HG03025 (cell line): ENCODE results near the gene PPP1R12C.
A peak's percentile ranks its signal among the peaks of the same experiment; 100 is the strongest.

Experiments
- ATAC-seq: cut with Tn5 transposase; IDR thresholded peaks from one replicate; pipeline ENCODE4 v1.9.1; 2021; ENCODE audit warnings: mild to moderate bottlenecking, moderate library complexity; ENCODE audit not compliant: unreplicated experiment, low FRiP score

PPP1R12C gene

DNA sequence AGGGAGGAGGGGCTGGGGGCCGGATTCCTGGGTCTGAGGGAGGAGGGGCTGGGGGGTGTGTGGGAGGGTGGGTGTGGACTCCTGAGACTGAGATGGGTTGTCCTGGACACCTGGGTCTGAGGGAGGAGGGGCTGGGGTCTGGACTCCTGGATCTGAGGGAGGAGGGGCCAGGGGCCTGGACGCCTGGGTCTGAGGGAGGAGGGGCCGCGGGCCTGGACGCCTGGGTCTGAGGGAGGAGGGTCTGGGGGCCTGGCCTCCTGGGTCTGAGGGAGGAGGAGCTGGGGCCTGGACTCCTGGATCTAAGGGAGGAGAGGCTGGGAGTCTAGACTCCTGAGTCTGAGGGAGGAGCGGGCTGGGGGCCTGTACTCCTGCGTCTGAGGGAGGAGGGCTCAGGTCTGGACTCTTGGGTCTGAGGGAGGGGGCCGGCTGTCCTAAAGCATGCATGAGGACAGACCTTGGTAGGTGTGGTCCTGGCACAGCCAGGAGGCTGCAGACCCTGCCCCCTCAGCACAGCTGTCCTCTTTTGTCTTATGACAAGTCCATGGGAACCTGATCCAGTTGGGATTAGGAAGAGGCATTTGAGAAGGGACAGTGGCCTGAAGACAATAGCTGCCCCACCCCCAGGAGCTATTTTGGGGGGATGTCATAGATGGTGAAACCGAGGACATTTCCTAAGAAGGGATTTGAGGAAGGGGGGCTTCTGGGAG is 30.3 kb upstream of the PPP1R12C start:
- ATAC-seq: no peak

DNA sequence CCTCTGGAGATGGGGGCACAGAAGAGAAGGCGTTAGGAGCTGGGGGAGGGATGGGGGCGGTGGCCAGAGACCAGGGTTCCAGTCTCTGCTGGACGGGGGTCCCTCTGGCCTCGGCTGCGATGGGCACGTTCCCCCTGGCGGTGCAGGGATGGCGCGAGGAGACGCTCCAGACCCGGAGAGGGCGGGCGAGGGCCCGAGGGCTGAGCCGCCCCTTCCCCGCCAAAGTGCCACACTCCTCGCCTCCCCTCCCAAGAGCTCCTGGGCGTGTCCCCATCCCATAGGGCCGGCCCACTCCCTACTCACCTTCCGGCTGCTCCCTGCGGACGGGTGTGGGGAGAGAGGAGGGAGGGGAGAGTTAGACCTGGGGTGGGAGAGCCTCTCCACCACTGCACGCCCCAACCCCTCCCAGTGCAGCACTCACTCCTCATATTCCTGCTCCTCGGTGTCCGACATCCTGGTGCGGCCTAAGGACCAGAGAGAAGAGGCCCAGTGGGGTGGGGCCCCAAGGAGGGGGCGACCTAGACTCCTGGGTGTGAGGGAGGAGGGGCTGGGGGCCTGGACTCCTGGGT is 29.4 kb upstream of the PPP1R12C start:
- ATAC-seq: no peak

DNA sequence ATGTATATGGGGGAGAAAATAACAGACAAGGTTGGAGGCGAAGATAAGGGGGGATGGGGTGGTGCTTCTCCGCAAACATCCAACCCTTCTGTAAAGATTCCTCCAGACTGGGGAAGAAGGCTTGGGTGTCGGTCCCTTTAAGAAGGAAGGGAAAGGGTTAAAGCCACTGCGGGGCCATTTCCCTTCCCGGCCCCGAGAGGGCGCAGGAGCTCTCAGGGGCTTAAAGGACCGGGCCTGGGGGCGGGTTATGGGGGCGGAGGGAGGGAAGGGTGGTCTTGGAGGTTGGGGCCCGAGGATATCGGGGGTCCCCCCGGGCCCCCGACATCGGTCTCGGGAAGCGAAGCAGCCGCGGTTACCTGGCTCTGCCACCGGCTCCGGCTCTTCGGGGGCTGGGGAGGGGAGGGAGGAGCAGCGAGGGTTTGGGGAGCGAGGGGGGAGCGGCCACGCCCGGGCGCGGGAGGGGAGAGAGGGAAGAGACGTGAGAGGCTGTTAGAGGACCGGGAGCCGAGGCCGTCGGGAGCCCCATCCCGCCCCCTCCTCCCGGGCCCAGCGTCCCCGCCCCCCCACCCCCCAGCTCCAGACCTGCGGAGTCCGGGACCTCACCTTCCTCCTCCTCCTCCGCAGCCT is 28.8 kb upstream of the PPP1R12C start:
- ATAC-seq: no peak

DNA sequence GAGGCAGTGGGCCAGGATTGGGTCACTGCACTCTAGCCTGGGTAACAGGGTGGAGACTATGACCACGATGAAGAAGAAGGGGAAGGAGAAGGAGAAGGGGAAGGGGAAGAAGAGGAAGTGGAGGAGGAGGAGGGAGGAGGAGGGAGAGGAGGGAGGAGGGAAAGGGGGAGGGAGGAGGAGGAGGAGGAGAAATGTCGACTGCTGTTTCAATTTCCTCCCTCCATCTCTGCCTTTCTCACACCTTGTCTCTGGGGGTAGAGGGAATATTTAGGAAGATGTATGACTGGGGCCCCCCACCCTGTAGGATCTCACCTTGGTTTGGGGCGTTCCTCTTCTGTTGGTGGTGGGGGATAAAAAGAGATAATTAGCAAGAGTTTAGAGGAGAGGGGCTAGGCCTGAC is 27.8 kb upstream of the PPP1R12C start:
- no peak for ATAC-seq

DNA sequence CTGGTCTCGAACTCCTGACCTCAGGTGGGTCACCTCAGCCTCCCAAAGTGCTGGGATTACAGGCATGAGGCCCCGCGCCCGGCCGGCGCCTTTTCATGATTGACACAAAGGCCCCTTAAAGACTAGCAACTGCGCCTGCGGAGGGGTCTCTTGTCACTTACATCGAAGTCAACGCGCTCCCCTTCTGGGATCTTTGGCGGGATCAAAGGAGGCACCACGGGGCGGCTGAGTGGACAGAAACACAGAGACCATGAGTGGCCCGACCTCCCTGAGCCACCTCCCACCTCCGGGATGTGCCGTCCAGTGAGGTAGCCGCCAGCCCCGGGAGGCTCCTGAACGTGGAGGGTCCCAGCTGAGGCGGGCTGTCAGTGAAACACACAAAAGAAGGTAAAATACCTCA is 24.3 kb upstream of the PPP1R12C start:
- ATAC-seq: no peak

DNA sequence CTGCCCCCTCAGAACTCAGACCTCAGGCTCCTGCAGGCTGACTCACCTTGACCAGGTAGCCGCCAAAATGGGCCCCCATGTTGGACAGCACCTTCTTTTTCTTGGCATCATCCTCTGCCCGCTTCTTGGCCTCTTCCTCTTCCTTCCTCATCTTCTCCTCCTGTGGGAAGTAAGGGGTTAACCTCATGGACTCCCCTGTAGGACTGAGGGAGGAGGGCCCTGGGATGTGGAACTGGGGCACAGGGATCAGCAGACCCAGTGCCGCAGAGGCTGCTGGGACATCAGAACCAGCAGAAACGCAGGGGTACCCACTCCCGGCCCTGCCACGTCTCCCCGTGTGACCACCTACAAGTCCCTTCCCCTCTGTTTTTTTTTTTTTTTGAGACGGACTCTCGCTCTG is 20.5 kb upstream of the PPP1R12C start:
- no peak for ATAC-seq

DNA sequence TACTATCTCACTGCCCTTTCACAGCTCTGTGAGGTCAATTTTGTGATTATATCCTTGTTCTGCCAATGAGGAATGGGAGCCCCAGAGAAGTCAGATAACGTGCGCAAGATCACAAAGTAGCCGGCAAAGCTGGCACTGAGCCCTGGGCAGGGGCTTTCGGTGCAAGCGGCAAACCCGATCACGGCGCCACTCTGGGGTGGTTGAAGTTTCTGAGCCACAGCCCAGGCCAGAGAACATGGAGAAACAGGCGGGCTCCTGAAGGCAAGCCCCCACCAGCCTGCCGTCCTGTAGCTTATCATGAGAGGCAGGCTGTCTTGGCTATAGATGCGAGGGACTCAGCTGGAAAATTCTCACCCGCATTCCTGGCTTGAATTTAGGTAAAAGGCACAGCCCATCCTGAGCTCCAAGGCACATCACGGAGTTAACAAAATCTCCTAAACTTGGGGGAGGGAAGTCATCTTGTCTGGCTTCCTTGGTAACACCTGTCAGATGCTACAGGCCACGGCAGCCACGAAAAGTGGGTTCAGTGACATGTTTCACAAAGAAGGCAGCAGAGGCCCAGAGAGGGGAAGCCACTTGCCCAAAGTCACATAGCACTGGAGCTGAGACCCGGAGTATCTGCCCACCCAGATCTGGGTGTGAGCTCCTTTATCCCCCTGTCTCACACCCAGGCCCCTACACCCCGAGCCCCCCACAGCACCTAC is 19.1 kb upstream of the PPP1R12C start:
- no peak for ATAC-seq

DNA sequence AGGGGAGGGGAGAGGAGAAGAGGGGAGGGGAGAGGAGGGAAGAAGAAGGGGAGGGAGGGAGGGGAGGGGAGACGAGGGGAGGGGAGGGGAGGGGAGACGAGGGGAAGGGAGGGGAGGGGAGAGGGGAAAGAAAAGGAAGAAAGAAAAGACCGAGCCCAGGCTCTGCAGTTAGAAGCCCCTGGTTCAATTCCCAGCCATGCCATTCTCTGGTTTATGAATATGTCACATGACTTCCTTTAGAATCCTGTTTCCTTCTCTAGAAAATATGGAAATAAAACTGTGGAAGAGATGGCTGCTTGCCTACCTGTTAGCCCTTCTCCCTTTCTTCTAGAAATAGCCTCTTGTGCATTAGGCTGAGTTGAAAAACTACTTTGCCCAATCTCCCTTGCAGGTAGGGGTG is 17.3 kb upstream of the PPP1R12C start:
- ATAC-seq: no peak

DNA sequence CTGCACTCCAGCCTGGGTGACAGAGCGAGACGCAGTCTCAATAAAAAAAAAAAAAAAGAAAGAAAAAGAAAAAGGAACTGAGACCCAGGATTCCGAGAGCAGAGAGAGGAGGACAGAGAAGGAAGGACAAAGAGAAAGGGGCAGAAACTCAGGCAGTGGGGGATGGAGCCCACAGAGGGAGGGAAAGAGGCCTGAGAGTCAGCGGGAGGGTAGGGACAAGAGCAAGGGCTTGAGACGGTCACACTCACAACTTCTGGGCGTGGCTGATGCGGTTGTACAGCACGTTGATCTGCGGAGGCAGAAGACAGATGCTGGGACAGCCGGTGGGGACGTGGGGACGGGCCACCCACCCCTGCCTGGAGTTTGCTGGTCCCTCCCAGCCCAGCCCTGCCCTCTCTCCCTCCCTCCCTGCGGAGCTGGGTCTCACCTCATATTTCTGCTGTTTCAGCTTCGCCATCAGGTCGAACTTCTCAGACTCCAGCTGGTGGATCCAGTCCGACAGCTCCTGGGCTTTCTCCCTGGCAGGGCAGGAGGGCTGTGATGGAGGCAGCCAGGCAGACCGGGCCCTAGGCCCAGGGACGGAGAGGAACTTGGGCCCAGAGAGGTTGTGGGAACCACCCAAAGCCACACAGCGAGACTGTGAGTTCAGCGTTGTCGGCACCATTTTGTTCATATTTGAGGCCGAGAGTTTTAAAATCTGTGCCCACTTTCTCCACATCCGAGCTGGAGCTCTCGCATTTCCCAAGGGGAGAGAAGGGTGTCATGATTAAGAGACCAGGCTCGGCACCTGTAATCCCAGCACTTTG is 16.4 kb upstream of the PPP1R12C start:
- no peak for ATAC-seq

DNA sequence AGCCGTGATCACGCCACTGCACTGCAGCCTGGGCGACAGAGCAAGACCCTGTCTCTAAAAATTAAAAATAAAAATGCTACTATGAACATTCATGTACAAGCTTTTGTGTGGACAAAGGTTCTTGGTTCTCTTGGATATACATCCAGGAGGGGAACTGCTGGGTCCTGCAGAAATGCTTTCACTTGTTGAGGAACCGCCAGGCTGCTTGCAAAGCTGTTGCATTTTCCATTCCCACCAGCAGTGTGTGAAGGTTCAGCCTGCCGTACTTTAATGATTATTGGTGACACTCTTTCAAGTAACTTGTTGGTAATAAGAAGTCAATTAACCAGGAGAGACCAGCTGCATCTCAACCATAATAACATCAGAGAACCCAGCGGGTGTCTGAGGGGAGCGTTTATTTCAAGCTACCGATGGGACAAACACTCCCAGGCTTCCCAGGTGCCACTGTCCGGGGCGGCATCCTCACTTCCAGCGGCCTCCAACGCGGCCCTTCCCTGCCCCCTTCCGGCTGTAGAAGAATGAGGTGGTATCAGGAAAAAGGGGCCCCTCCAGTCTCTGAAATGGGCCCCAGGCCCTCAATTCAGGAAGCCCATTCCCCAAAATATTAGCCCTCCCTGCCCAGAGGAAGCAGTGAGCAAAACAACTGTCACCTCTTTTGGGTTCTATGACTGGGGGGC is 15.2 kb upstream of the PPP1R12C start:
- no peak for ATAC-seq

DNA sequence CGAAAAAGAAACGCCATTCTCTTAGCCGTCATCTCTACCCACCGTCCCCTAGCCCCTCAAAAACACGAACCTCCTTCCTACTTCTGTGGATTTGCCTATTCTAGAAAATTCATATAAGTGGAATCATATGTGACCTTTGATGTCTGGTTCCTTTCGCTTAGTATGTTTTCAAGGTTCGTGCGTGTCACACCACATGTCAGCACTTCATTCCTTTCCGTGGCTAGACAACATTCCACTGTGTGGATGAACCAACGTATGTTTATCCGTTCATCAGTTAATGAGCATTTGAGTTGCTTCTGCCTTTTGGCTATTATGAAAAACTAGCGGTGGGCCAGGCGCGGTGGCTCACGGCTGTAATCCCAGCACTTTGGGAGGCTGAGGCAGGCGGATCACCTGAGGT is 14.0 kb upstream of the PPP1R12C start:
- ATAC-seq: no peak

DNA sequence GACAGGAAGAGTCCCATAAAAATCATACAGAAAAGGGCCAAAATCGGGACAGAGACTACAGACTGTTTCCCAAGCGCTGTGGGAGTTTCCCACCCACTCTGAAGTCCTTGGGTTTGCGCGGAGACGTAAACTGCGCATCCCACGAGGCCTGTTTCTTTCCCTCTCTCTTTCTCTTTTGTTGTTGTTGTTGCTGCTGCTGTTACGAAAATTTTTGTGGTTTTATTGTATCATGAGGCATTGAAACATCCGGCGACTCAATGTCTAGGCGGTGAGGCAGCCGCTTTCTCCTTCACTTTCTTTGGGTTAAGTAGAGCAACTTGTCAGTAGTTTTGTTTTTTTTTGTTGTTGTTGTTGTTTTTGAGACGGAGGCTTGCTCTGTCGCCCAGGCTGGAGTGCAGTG is 1.6 kb upstream of the PPP1R12C start:
- no peak for ATAC-seq

DNA sequence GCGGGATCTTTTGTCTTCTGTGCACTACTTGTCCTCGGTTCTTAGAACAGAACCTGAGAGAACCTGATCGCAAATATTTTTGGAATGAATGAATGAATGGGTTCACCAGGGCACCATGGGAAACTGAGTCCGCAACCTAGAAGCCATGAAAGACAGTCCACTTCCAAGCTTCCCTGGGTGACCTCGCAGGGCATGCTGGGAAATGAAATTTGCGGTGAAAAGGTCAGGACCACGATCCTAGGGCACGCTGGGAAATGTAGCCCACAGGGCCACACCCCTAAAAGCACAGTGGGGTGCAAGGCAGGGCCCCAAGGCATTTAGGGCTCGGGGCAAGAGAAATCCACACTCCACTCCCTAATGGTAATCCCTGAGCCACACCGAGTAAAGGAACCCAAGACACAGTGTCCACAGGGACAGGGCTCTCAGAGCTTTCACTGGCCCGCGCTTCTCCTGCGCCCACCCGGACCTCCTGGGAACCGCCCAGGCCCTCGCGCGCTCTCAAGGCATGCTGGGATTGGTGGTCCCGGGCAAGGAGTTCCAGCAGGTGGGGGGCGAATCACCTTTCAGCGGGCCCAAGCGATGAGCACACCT is 1.1 kb upstream of the PPP1R12C start:
- ATAC-seq: no peak

DNA sequence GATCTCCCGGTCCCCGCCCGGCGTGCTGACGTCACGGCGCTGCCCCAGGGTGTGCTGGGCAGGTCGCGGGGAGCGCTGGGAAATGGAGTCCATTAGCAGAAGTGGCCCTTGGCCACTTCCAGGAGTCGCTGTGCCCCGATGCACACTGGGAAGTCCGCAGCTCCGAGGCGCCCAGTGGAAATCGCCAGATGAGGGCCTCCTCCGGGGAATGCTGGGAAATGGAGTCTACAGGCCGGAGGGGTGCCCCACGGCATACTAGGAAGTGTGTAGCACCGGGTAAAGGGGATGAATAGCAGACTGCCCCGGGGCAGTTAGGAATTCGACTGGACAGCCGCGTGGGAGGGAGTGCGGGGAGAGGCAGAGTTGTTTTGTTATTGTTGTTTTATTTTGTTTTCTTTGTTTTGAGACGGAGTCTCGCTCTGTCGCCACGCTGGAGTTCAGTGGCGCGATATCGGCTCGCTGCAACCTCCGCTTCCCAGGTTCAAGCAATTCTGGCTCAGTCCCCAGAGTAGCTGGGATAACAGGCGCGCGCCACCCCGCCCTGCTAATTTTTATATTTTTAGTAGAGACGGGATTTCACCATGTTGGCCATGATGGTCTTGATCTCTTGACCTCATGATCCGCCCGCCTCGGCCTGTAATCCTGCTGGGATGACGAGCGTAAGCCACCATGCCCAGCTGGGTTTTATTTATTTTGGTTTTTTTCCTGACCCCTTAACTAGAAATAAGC is 390 bp upstream of the PPP1R12C start:
- peak; percentile 81 for ATAC-seq

DNA sequence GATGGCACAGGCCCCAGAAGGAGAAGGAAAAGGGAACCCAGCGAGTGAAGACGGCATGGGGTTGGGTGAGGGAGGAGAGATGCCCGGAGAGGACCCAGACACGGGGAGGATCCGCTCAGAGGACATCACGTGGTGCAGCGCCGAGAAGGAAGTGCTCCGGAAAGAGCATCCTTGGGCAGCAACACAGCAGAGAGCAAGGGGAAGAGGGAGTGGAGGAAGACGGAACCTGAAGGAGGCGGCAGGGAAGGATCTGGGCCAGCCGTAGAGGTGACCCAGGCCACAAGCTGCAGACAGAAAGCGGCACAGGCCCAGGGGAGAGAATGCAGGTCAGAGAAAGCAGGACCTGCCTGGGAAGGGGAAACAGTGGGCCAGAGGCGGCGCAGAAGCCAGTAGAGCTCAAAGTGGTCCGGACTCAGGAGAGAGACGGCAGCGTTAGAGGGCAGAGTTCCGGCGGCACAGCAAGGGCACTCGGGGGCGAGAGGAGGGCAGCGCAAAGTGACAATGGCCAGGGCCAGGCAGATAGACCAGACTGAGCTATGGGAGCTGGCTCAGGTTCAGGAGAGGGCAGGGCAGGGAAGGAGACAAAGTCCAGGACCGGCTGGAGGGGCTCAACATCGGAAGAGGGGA is 1.1 kb downstream of the PPP1R12C start:
- ATAC-seq: no peak

DNA sequence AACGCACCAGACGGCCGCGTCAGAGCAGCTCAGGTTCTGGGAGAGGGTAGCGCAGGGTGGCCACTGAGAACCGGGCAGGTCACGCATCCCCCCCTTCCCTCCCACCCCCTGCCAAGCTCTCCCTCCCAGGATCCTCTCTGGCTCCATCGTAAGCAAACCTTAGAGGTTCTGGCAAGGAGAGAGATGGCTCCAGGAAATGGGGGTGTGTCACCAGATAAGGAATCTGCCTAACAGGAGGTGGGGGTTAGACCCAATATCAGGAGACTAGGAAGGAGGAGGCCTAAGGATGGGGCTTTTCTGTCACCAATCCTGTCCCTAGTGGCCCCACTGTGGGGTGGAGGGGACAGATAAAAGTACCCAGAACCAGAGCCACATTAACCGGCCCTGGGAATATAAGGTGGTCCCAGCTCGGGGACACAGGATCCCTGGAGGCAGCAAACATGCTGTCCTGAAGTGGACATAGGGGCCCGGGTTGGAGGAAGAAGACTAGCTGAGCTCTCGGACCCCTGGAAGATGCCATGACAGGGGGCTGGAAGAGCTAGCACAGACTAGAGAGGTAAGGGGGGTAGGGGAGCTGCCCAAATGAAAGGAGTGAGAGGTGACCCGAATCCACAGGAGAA is 1.9 kb downstream of the PPP1R12C start:
- ATAC-seq: no peak

DNA sequence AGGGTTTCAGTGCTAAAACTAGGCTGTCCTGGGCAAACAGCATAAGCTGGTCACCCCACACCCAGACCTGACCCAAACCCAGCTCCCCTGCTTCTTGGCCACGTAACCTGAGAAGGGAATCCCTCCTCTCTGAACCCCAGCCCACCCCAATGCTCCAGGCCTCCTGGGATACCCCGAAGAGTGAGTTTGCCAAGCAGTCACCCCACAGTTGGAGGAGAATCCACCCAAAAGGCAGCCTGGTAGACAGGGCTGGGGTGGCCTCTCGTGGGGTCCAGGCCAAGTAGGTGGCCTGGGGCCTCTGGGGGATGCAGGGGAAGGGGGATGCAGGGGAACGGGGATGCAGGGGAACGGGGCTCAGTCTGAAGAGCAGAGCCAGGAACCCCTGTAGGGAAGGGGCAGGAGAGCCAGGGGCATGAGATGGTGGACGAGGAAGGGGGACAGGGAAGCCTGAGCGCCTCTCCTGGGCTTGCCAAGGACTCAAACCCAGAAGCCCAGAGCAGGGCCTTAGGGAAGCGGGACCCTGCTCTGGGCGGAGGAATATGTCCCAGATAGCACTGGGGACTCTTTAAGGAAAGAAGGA is 2.8 kb downstream of the PPP1R12C start:
- ATAC-seq: no peak

DNA sequence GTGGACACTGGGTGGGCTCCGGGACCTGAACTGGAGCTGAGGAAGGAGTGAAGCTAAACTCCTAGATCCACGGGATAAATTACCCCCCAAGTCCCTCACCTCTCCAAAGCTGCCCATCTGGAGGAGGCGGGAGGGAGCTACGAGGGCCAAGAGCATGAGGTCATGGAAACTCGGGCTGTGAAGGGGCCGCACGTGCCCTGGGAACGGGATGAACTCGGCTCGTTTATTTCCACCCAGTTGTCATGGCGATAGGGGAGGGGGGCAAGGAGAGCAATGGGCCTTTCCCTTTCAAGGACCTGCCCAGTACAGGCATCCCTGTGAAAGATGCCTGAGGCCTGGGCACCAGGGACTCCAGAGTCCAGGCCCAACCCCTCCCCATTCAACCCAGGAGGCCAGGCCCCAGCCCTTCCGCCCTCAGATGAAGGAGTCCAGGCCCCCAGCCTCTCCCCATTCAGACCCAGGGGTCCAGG is 3.8 kb downstream of the PPP1R12C start:
- no peak for ATAC-seq
